Glomerular visceral epithelial cell (primary cell): Measurements from ENCODE around the gene BANF1.

ENCODE experiments used
- DNase-seq: peaks from one replicate; pipeline ENCODE4 v3.0.0-alpha.2; 2016; ENCODE audit errors: extremely low spot score

The BANF1 gene

GRCh38 chr11:66001942-66002647 is at the start of gene BANF1, which contains the start of gene EIF1AD:
TSS of gene BANF1 (plus strand) at chr11:66002503. CDS start at chr11:66003251, 748 bp downstream.
TSS of gene EIF1AD (minus strand) at chr11:66002157. CDS start at chr11:66000389, 1,768 bp downstream.
- DNase-seq: peak; percentile 96

GRCh38 chr11:65953471-65953870 is 48.8 kb upstream of the BANF1 start:
- no peak for DNase-seq

GRCh38 chr11:65954771-65955170 is 47.5 kb upstream of the BANF1 start:
- no peak for DNase-seq

GRCh38 chr11:65958291-65958690 is 44.0 kb upstream of the BANF1 start:
- no peak for DNase-seq

GRCh38 chr11:65958774-65959420 is 43.4 kb upstream of the BANF1 start:
- DNase-seq: no peak

- DNase-seq: no peak
These were observed 41.5 kb upstream of the BANF1 start for GRCh38 chr11:65960824-65961266.

- peak; percentile 98 for DNase-seq
These were observed 40.8 kb upstream of the BANF1 start, which contains the start of gene SART1 for GRCh38 chr11:65961267-65962140. TSS of gene SART1 (plus strand) at chr11:65961734. CDS start at chr11:65961781, 47 bp downstream.

- no peak for DNase-seq
These were observed 40.1 kb upstream of the BANF1 start for GRCh38 chr11:65962141-65962564.

GRCh38 chr11:65964906-65965305 is 37.4 kb upstream of the BANF1 start:
- DNase-seq: no peak

- no peak for DNase-seq
These were observed 36.1 kb upstream of the BANF1 start for GRCh38 chr11:65965986-65966762.

- no peak for DNase-seq
These were observed 34.9 kb upstream of the BANF1 start for GRCh38 chr11:65967329-65967934.

- no peak for DNase-seq
These were observed 33.5 kb upstream of the BANF1 start for GRCh38 chr11:65968600-65969482.

- DNase-seq: no peak
These were observed 30.2 kb upstream of the BANF1 start for GRCh38 chr11:65972116-65972515.

- no peak for DNase-seq
These were observed 28.7 kb upstream of the BANF1 start for GRCh38 chr11:65973439-65974110.

- no peak for DNase-seq
These were observed 26.5 kb upstream of the BANF1 start for GRCh38 chr11:65975771-65976170.

- DNase-seq: no peak
These were observed 25.8 kb upstream of the BANF1 start for GRCh38 chr11:65976216-65977176.

- no peak for DNase-seq
These were observed 24.5 kb upstream of the BANF1 start for GRCh38 chr11:65977621-65978390.
